ENCODE measurements around the gene LAIR1.

Gene LAIR1

DNA sequence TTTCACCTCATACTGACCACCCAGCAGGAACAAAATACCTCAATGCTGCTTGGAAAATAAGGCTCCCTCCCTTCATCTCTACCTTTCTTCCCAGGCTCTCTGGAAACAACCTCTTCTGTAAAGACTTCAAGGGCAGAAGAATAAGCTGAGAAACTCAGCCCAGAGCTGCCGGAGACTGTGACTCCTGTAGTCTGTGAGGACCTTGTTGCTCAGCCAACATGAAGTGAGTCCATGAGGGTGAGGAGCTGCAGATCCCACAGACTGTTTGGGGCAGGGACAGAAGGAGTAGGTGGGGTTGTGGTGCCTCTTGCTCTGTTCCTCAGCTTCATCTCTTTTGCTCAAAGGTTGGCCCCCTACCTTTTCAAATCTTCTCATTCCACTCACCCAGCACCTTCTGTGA, 59.6 kb downstream of the LAIR1 start:
- TF ChIP-seq, protein P1, sequence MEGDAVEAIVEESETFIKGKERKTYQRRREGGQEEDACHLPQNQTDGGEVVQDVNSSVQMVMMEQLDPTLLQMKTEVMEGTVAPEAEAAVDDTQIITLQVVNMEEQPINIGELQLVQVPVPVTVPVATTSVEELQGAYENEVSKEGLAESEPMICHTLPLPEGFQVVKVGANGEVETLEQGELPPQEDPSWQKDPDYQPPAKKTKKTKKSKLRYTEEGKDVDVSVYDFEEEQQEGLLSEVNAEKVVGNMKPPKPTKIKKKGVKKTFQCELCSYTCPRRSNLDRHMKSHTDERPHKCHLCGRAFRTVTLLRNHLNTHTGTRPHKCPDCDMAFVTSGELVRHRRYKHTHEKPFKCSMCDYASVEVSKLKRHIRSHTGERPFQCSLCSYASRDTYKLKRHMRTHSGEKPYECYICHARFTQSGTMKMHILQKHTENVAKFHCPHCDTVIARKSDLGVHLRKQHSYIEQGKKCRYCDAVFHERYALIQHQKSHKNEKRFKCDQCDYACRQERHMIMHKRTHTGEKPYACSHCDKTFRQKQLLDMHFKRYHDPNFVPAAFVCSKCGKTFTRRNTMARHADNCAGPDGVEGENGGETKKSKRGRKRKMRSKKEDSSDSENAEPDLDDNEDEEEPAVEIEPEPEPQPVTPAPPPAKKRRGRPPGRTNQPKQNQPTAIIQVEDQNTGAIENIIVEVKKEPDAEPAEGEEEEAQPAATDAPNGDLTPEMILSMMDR (IDR thresholded peaks at IDR 0.05; ENCODE audit: borderline replicate concordance, insufficient read depth, low read depth, low read length), result no peak

GRCh38 chr19:54302257-54302656, 62.5 kb downstream of the LAIR1 start:
- H3K4me3 ChIP-seq (ENCODE audit: low read depth, low read length), result no peak overlapping the region
- TF ChIP-seq, protein P1 (IDR thresholded peaks at IDR 0.05; ENCODE audit: borderline replicate concordance, insufficient read depth, low read depth, low read length), result no peak

More for the DNA sequence above, 59.6 kb downstream of the LAIR1 start:
- no peak overlapping the region for H3K4me3 ChIP-seq (ENCODE audit: low read depth, low read length)

All from GM12875 (cell line).